ENCODE measurements around the gene STAG1.
"Not testable (repeated sequence)": the region's sequence is repeated elsewhere in the genome, so short reads cannot be mapped to it uniquely, and the experiment has no call there.

The STAG1 gene

GRCh38 chr3:136758160-136759102, 6.3 kb upstream of the STAG1 start:
- peak in 1 of 3 experiments; percentile 16 for TF ChIP-seq CTCF (IDR thresholded peaks at IDR 0.05; ENCODE audit: unreplicated experiment in 3 of 3)
- Mint-ChIP-seq H3K4me3 (peak overlapping the region in 1 of 3 experiments; percentile 21), H3K4me1 (peaks cover 18% of the 10 kb centered on the region), H3K9me3 (peaks cover 14% of the 10 kb centered on the region)
- H3K36me3 Mint-ChIP-seq (ENCODE audit: low read depth); H3K27me3 Mint-ChIP-seq (ENCODE audit: low read depth); H3K27ac Mint-ChIP-seq: not testable (repeated sequence)

- H3K9me3 Mint-ChIP-seq = no peaks in the 10 kb centered on the region
- no peak for TF ChIP-seq CTCF (IDR thresholded peaks at IDR 0.05; ENCODE audit: unreplicated experiment in 3 of 3)
- peak overlapping the region; percentile 44 to 85 (median 82) for H3K27ac Mint-ChIP-seq
- H3K27me3 Mint-ChIP-seq (ENCODE audit: low read depth) = no peaks in the 10 kb centered on the region
- H3K4me3 Mint-ChIP-seq = peak overlapping the region; percentile 45 to 70 (median 63)
- H3K36me3 Mint-ChIP-seq (ENCODE audit: low read depth) = no peaks in the 10 kb centered on the region
- peaks cover 32% of the 10 kb centered on the region for H3K4me1 Mint-ChIP-seq
Measured at GRCh38 chr3:136755192-136755591, 3.0 kb upstream of the STAG1 start.

- Mint-ChIP-seq H3K9me3 (no peaks in the 10 kb centered on the region), H3K36me3 (ENCODE audit: low read depth) (no peaks in the 10 kb centered on the region), H3K4me1 (peaks cover 47% of the 10 kb centered on the region), H3K4me3 (peak overlapping the region; percentile 77 to 88 (median 87)), H3K27me3 (ENCODE audit: low read depth) (no peaks in the 10 kb centered on the region), H3K27ac (peak overlapping the region; percentile 97 to 98 (median 97))
- TF ChIP-seq CTCF (IDR thresholded peaks at IDR 0.05; ENCODE audit: unreplicated experiment in 3 of 3) = no peak
Measured at GRCh38 chr3:136753326-136753939, 1.3 kb upstream of the STAG1 start.

GRCh38 chr3:136752422-136753325, 496 bp upstream of the STAG1 start:
- TF ChIP-seq CTCF (IDR thresholded peaks at IDR 0.05; ENCODE audit: unreplicated experiment in 3 of 3) = peak in 1 of 3 experiments; percentile 3
- no peaks in the 10 kb centered on the region for H3K9me3 Mint-ChIP-seq
- no peaks in the 10 kb centered on the region for H3K27me3 Mint-ChIP-seq (ENCODE audit: low read depth)
- H3K4me1 Mint-ChIP-seq = peaks cover 47% of the 10 kb centered on the region
- H3K36me3 Mint-ChIP-seq (ENCODE audit: low read depth) = no peaks in the 10 kb centered on the region
- H3K4me3 Mint-ChIP-seq = peak overlapping the region; percentile 77 to 88 (median 87)
- H3K27ac Mint-ChIP-seq = peak overlapping the region; percentile 97 to 98 (median 97)

- H3K27me3 Mint-ChIP-seq (ENCODE audit: low read depth) = no peaks in the 10 kb centered on the region
- TF ChIP-seq CTCF (IDR thresholded peaks at IDR 0.05; ENCODE audit: unreplicated experiment in 3 of 3) = no peak
Measured at GRCh38 chr3:136751316-136752171, 634 bp downstream of the STAG1 start.

More at GRCh38 chr3:136751316-136752171, 634 bp downstream of the STAG1 start:
- Mint-ChIP-seq H3K9me3 (no peaks in the 10 kb centered on the region), H3K27ac (peak overlapping the region; percentile 97 to 99 (median 99)), H3K36me3 (ENCODE audit: low read depth) (peaks cover under 1% of the 10 kb centered on the region), H3K4me3 (peak overlapping the region; percentile 88 to 99 (median 97)), H3K4me1 (peaks cover 47% of the 10 kb centered on the region)
